ENCODE results near the gene MRTFB. TPM values are rescaled to one million over a fixed set of nuclear protein-coding genes. Genes with fewer than 3 reads are reported as not detected.

Gene MRTFB
- total RNA-seq, 1 experiment from 2014 or later, result 67.3 TPM

DNA sequence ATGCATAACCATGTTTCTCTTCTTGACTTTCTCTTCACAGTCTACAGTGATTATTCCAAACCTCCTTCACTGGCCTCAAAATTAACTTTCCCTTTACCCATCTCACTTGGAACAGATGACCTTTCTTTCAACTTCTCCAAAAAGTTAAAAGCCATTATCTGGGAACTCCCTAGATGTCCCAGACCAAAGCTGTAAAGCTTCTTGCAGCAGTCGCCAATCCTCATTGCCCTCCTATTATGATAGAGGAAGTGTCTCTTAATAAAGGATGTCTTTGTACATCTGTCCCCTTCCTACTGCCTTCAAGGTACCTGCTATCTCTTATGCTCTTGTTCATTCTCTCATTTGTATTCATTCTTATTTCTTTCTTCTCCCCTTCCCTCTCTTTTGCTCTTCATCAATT, 127.5 kb downstream of the MRTFB start:
- Mint-ChIP-seq H3K9me3 (ENCODE audit: low read depth, unreplicated experiment) (peaks cover 4% of the 10 kb centered on the region), H3K27me3 (ENCODE audit: unreplicated experiment) (no peaks in the 10 kb centered on the region), H3K4me3 (ENCODE audit: low read depth, unreplicated experiment) (no peak overlapping the region), H3K4me1 (ENCODE audit: low read depth, unreplicated experiment) (peaks cover 16% of the 10 kb centered on the region), H3K36me3 (ENCODE audit: insufficient read depth, unreplicated experiment) (no peaks in the 10 kb centered on the region), H3K27ac (ENCODE audit: unreplicated experiment) (no peak overlapping the region)
- intact Hi-C loops (cut with micrococcal nuclease; ENCODE audit: unreplicated experiment), result no loop called here
- CTCF ChIA-PET, result interaction anchor here (1.1 kb wide), 1 partner anchor 40 kb away, joined by 3 read pairs; no protein-coding TSS in a partner anchor
- no peak for DNase-seq
- TF ChIP-seq, protein P1, sequence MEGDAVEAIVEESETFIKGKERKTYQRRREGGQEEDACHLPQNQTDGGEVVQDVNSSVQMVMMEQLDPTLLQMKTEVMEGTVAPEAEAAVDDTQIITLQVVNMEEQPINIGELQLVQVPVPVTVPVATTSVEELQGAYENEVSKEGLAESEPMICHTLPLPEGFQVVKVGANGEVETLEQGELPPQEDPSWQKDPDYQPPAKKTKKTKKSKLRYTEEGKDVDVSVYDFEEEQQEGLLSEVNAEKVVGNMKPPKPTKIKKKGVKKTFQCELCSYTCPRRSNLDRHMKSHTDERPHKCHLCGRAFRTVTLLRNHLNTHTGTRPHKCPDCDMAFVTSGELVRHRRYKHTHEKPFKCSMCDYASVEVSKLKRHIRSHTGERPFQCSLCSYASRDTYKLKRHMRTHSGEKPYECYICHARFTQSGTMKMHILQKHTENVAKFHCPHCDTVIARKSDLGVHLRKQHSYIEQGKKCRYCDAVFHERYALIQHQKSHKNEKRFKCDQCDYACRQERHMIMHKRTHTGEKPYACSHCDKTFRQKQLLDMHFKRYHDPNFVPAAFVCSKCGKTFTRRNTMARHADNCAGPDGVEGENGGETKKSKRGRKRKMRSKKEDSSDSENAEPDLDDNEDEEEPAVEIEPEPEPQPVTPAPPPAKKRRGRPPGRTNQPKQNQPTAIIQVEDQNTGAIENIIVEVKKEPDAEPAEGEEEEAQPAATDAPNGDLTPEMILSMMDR (IDR thresholded peaks at IDR 0.05; ENCODE audit: unreplicated experiment), result no peak
- no TSS peak for BruUV-seq (replicated peaks)

DNA sequence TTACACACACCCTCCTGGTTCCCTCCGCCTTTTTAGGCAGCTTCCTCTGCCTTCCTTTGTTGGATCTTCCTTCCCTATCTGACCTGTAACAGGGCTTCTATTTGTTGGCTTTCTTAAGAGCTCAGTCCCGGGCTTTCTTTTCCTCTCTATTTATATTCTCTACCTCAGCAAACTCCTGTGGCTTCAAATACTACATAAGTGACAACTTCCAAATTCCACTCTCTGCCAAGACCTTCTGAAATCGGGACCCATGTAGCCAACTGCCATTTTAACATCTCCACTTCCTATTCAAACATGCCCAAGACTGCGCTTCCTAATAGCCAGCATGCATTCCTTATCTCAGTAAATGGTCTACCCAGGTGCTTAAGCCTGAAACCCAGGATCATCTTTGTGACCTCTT, 128.1 kb downstream of the MRTFB start:
- CTCF ChIA-PET, result interaction anchor here (1.1 kb wide), 1 partner anchor 40 kb away, joined by 3 read pairs; no protein-coding TSS in a partner anchor
- H3K9me3 Mint-ChIP-seq (ENCODE audit: low read depth, unreplicated experiment), result peaks cover 4% of the 10 kb centered on the region
- TF ChIP-seq, protein P1 (IDR thresholded peaks at IDR 0.05; ENCODE audit: unreplicated experiment), result no peak
- H3K27me3 Mint-ChIP-seq (ENCODE audit: unreplicated experiment), result no peaks in the 10 kb centered on the region
- peaks cover 15% of the 10 kb centered on the region for H3K4me1 Mint-ChIP-seq (ENCODE audit: low read depth, unreplicated experiment)
- H3K27ac Mint-ChIP-seq (ENCODE audit: unreplicated experiment), result no peak overlapping the region
- H3K36me3 Mint-ChIP-seq (ENCODE audit: insufficient read depth, unreplicated experiment), result no peaks in the 10 kb centered on the region
- no peak for DNase-seq
- no peak overlapping the region for H3K4me3 Mint-ChIP-seq (ENCODE audit: low read depth, unreplicated experiment)
- intact Hi-C loops (cut with micrococcal nuclease; ENCODE audit: unreplicated experiment), result no loop called here
- no TSS peak for BruUV-seq (replicated peaks)

DNA sequence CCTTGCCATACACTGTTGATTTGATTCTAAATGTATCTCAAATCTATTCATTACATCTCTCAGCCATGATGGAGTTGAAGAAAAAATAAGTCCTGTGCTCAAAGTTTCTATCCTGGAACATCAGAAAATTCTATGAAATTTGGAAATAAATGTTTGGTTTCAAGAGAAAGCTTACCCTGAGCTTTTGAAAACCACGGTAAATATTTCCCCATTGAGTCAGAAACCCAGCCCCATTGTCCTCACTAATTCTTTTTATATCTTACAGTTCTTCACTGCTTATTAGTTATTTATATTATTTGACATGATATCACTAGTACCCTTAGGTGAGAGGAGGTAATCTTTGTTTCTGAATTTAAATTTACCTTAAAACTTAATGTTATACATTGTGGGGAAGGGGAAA, 128.5 kb downstream of the MRTFB start:
- Mint-ChIP-seq H3K36me3 (ENCODE audit: insufficient read depth, unreplicated experiment) (no peaks in the 10 kb centered on the region), H3K4me3 (ENCODE audit: low read depth, unreplicated experiment) (no peak overlapping the region), H3K9me3 (ENCODE audit: low read depth, unreplicated experiment) (peaks cover 4% of the 10 kb centered on the region), H3K4me1 (ENCODE audit: low read depth, unreplicated experiment) (peaks cover 15% of the 10 kb centered on the region), H3K27me3 (ENCODE audit: unreplicated experiment) (no peaks in the 10 kb centered on the region), H3K27ac (ENCODE audit: unreplicated experiment) (no peak overlapping the region)
- intact Hi-C loops (cut with micrococcal nuclease; ENCODE audit: unreplicated experiment), result no loop called here
- no peak for DNase-seq
- CTCF ChIA-PET, result interaction anchor here (1.1 kb wide), 1 partner anchor 41 kb away, joined by 3 read pairs; no protein-coding TSS in a partner anchor
- TF ChIP-seq, protein P1 (IDR thresholded peaks at IDR 0.05; ENCODE audit: unreplicated experiment), result no peak
- no TSS peak for BruUV-seq (replicated peaks)

DNA sequence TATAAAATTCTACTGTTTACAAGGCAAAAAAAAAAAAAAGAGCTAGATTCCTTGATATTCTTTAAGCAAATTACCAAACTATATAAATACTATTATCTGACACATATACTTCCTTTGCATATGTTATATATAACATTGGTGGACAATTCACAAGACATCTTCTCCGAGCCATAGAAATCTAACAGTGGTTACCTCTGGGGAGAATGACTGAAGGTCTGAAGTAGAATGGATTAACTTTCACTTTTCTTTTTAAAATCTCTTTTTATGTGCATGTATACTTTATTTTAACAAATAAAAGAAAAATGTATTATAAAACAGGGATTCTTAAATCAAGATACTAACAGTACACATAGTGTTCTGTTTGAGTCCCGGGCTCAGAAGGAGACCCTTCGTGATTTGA, 131.0 kb downstream of the MRTFB start:
- H3K36me3 Mint-ChIP-seq (ENCODE audit: insufficient read depth, unreplicated experiment), result no peaks in the 10 kb centered on the region
- H3K4me3 Mint-ChIP-seq (ENCODE audit: low read depth, unreplicated experiment), result no peak overlapping the region
- H3K27me3 Mint-ChIP-seq (ENCODE audit: unreplicated experiment), result no peaks in the 10 kb centered on the region
- TF ChIP-seq, protein P1 (IDR thresholded peaks at IDR 0.05; ENCODE audit: unreplicated experiment), result no peak
- no TSS peak for BruUV-seq (replicated peaks)
- H3K4me1 Mint-ChIP-seq (ENCODE audit: low read depth, unreplicated experiment), result peaks cover 15% of the 10 kb centered on the region
- intact Hi-C loops (cut with micrococcal nuclease; ENCODE audit: unreplicated experiment), result no loop called here
- DNase-seq, result no peak
- CTCF ChIA-PET, result no interaction called here
- H3K27ac Mint-ChIP-seq (ENCODE audit: unreplicated experiment), result no peak overlapping the region
- H3K9me3 Mint-ChIP-seq (ENCODE audit: low read depth, unreplicated experiment), result peaks cover 4% of the 10 kb centered on the region
